ENCODE measurements around the gene ZNF324B. TPM values are rescaled to one million over a fixed set of nuclear protein-coding genes. Genes with fewer than 3 reads are reported as not detected.

ZNF324B gene
- total RNA-seq, 1 experiment from 2014 or later: 4.3 TPM

DNA sequence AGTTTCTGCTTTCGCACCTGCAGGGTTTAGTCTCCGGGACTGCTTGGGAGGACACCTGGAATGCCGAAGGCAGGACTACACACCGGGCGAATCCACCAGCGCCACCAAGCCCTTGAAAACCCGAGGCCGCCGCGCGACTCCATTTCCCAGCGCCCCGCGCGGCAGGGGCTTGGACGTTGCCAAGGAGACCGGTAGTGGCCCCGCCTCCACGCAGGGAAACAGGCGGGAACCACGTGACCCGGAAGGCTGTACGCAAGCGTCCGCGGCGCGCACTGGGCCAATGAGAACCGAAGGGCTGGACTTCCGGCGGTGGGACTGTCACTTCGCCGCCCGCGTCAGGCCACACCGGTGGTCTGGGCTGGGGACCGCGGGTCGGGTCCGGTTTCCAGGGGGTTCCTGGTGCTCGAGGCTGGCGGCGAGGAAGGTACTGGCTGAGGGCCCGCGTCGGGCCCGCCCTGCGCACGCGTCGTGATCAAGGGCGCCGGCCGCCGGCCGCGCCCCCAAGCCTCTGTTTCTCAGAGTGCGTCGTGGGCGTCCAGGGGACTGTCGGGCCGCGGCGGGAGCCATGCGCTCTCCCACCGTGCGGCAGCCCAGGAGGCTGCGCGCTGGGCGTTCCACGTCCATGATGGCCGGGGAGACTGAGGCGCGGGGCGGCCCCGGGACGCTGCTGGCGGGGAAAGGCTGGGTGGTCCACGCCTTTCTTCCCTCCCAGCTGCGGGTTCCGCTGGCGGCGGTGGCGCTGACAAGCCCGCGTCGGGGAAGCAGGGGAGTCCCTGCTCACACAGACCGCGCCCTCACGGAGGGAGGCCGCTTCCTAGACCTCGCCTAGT, 15.6 kb downstream of the ZNF324B start, which contains the start of gene ZNF324:
ZNF324 (plus strand) TSS at position 321 of the 830 bp plus-strand sequence. CDS start 2,106 bp downstream, outside the sequence.
- BruUV-seq (replicated peaks): TSS peak; percentile 48
- Histone ChIP-seq H3K79me2 (ENCODE audit: low read depth) (peaks cover 11% of the 10 kb centered on the region; the same call in 1 of the 2 replicates), H4K20me1 (ENCODE audit: insufficient read depth) (0 out of 2 replicates have a peak, but pooled peaks cover 10% of the 10 kb centered on the region), H3K27ac (no peak within 1 kb of the TSS), H3K4me2 (peak within 1 kb of the TSS; percentile 84), H3F3A (ENCODE audit: insufficient read depth, low read depth) (no peaks in the 10 kb centered on the region), H3K9me3 (ENCODE audit: insufficient read depth, low read depth) (no peaks in the 10 kb centered on the region), H3K9me2 (ENCODE audit: insufficient read depth) (no peaks in the 10 kb centered on the region), H3K27me3 (ENCODE audit: insufficient read depth, low read depth) (no peaks in the 10 kb centered on the region), H3K4me1 (replicated peaks; ENCODE audit: insufficient read depth) (no peaks in the 10 kb centered on the region), H3K4me3 (peak within 1 kb of the TSS; percentile 68), H2AFZ (peak within 1 kb of the TSS; percentile 77), H3K36me3 (ENCODE audit: low read depth) (no peaks in the 10 kb centered on the region)
- DNase-seq: peak; percentile 85 to 96
- ChIA-PET CTCF (no interaction called here), POLR2A (ENCODE audit: unreplicated experiment) (interaction anchor here (1.2 kb wide), 1 partner anchor 15 kb away, joined by 10 read pairs; no protein-coding TSS in a partner anchor)
- intact Hi-C loops (cut with micrococcal nuclease; ENCODE audit: unreplicated experiment): loop anchor here (2.0 to 5.0 kb wide), 2 partner anchors 58 to 105 kb away; partner anchors contain the start of genes ZNF497 and ZNF584
- TF ChIP-seq, protein P1, sequence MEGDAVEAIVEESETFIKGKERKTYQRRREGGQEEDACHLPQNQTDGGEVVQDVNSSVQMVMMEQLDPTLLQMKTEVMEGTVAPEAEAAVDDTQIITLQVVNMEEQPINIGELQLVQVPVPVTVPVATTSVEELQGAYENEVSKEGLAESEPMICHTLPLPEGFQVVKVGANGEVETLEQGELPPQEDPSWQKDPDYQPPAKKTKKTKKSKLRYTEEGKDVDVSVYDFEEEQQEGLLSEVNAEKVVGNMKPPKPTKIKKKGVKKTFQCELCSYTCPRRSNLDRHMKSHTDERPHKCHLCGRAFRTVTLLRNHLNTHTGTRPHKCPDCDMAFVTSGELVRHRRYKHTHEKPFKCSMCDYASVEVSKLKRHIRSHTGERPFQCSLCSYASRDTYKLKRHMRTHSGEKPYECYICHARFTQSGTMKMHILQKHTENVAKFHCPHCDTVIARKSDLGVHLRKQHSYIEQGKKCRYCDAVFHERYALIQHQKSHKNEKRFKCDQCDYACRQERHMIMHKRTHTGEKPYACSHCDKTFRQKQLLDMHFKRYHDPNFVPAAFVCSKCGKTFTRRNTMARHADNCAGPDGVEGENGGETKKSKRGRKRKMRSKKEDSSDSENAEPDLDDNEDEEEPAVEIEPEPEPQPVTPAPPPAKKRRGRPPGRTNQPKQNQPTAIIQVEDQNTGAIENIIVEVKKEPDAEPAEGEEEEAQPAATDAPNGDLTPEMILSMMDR (conservative IDR thresholded peaks at IDR 0.05): no peak
- TF ChIP-seq EZH2 (IDR thresholded peaks at IDR 0.05; ENCODE audit: low read depth): no peak

DNA sequence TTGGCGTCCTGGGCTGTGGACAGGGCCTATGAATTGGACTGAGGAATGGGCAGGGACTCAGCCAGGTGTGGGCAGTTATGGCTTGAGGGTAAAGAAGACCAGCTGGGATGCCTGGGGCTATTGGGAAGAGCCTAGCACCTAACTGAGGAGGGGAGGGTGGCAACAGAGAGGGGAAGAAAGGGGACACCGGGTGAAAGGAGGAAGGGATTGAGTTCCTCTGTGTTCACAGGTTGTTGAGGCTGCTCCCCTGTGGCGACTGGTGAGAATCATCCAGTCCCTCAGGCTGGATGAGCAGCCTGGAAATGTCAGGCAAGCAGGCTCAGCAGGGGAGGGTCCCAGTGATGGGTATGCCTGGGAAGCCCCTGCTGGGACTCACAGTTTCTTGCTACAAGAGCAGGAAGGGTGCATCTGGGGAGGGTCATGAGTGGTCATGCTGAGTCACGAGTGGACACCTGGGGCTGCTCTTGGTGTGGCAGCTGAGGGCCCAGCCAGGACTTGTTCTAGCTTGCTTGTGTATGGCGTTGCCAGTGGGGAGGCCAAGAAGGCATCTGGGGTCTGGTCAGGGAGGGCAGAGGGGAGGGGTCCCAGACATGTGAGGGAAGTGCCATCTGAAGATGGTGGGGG, 16.9 kb downstream of the ZNF324B start:
- POLR2A ChIA-PET (ENCODE audit: unreplicated experiment): interaction anchor here (1.2 kb wide), 1 partner anchor 17 kb away, joined by 10 read pairs; no protein-coding TSS in a partner anchor

More for the DNA sequence above, 16.9 kb downstream of the ZNF324B start:
- Histone ChIP-seq H2AFZ (no peak overlapping the region), H3K4me1 (replicated peaks; ENCODE audit: insufficient read depth) (no peaks in the 10 kb centered on the region), H3K9me2 (ENCODE audit: insufficient read depth) (no peaks in the 10 kb centered on the region), H3K9me3 (ENCODE audit: insufficient read depth, low read depth) (no peaks in the 10 kb centered on the region), H3K27me3 (ENCODE audit: insufficient read depth, low read depth) (no peaks in the 10 kb centered on the region), H4K20me1 (ENCODE audit: insufficient read depth) (0 out of 2 replicates have a peak, but pooled peaks cover 10% of the 10 kb centered on the region), H3K4me2 (peak overlapping the region; percentile 84), H3K27ac (no peak overlapping the region), H3K4me3 (peak overlapping the region; percentile 68), H3K79me2 (ENCODE audit: low read depth) (peaks cover 11% of the 10 kb centered on the region; the same call in 1 of the 2 replicates), H3K36me3 (ENCODE audit: low read depth) (no peaks in the 10 kb centered on the region), H3F3A (ENCODE audit: insufficient read depth, low read depth) (peaks cover 5% of the 10 kb centered on the region; the same call in 1 of the 2 replicates)
- intact Hi-C loops (cut with micrococcal nuclease; ENCODE audit: unreplicated experiment): loop anchor here (5.0 kb wide), 1 partner anchor 106 kb away; the partner anchor contains the start of gene ZNF497
- CTCF ChIA-PET: no interaction called here
- no peak for DNase-seq
- no peak for TF ChIP-seq EZH2 (IDR thresholded peaks at IDR 0.05; ENCODE audit: low read depth)
- TF ChIP-seq, protein P1 (conservative IDR thresholded peaks at IDR 0.05): no peak
- BruUV-seq (replicated peaks): no TSS peak

Measured in PC-9 (cell line).